ENCODE data around the gene CHD9NB. TPM values are rescaled to one million over a fixed set of nuclear protein-coding genes. Genes with fewer than 3 reads are reported as not detected.
"Not testable (repeated sequence)": the region's sequence is repeated elsewhere in the genome, so short reads cannot be mapped to it uniquely, and the experiment has no call there.

CHD9NB gene
- total RNA-seq, 1 experiment from 2014 or later: 0.40 TPM

DNA sequence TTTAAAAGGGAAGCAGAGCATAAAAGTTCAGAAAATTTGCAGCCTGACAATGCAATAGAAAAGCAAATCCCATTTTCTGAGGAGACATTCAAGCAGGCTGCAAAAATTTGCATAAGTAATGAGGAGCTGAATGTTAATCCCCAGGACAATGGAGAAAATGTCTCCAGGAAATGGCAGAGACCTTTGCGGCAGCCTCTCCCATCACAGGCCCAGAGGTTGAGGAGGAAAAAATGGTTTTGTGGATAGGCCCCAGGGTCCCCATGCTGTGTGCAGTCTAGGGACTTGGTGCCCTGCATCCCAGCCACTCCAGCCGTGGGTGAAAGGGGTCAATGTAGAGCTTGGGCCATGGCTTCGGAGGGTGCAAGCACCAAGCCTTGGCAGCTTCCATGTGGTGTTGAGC, 21.6 kb upstream of the CHD9NB start:
- H3K36me3 ChIP-seq (ENCODE audit: low read depth, low read length); H3K4me3 ChIP-seq (ENCODE audit: low read length); DNase-seq; ATAC-seq; POLR2A ChIA-PET (ENCODE audit: unreplicated experiment); H3K27ac ChIP-seq (ENCODE audit: low read length); intact Hi-C loops (cut with micrococcal nuclease); H3K9ac ChIP-seq (ENCODE audit: low read length); BruUV-seq (replicated peaks); H2AFZ ChIP-seq (ENCODE audit: low read length); H3K9me2 ChIP-seq (replicated peaks; ENCODE audit: low read length); H3K4me1 ChIP-seq (ENCODE audit: insufficient read depth, low read length); H3K9me3 ChIP-seq (ENCODE audit: low read length); H3F3A ChIP-seq (ENCODE audit: low read length, unreplicated experiment); CTCF ChIA-PET; H3K27me3 ChIP-seq (ENCODE audit: low read length); H4K20me1 ChIP-seq (ENCODE audit: low read length); H3K4me2 ChIP-seq (ENCODE audit: low read length); H3K79me2 ChIP-seq (ENCODE audit: low read length): not testable (repeated sequence)

DNA sequence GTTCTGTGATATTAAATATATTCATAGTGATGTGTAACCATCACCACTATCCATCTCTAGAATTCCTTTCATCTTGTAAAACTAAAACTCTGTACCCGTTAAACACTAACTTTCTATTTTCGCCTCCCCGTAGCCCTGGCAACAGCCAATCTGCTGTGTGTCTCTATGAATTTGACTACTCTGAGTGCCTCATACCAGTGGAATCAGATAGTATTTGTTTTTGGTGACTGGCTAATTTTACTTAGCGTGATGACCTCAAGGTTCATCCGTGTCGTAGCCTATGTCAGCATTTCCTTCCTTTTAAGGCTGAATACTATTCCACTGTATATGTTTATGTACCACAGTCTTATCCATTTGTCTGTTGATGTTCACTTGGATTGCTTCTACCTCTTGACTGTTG, 20.3 kb upstream of the CHD9NB start:
- Histone ChIP-seq H3K4me1 (ENCODE audit: insufficient read depth, low read length) (no peaks in the 10 kb centered on the region), H3K9me3 (ENCODE audit: low read length) (no peaks in the 10 kb centered on the region), H3K27ac (ENCODE audit: low read length) (no peak overlapping the region), H3K4me3 (ENCODE audit: low read length) (no peak overlapping the region), H3K9me2 (replicated peaks; ENCODE audit: low read length) (no peaks in the 10 kb centered on the region), H3F3A (ENCODE audit: low read length, unreplicated experiment) (no peaks in the 10 kb centered on the region), H4K20me1 (ENCODE audit: low read length) (no peaks in the 10 kb centered on the region), H3K27me3 (ENCODE audit: low read length) (no peaks in the 10 kb centered on the region), H3K9ac (ENCODE audit: low read length) (no peak overlapping the region), H3K36me3 (ENCODE audit: low read depth, low read length) (no peaks in the 10 kb centered on the region; the same call in none of the 2 replicates), H2AFZ (ENCODE audit: low read length) (no peak overlapping the region), H3K4me2 (ENCODE audit: low read length) (no peak overlapping the region), H3K79me2 (ENCODE audit: low read length) (no peaks in the 10 kb centered on the region; the same call in 1 of the 2 replicates)
- ChIA-PET CTCF (no interaction called here), POLR2A (ENCODE audit: unreplicated experiment) (no interaction called here)
- TF ChIP-seq EZH2 (IDR thresholded peaks at IDR 0.05; ENCODE audit: low read length, unreplicated experiment) (no peak), EZH2phosphoT487 (IDR thresholded peaks at IDR 0.05; ENCODE audit: borderline replicate concordance, low read length) (no peak)
- TF ChIP-seq, protein P1, sequence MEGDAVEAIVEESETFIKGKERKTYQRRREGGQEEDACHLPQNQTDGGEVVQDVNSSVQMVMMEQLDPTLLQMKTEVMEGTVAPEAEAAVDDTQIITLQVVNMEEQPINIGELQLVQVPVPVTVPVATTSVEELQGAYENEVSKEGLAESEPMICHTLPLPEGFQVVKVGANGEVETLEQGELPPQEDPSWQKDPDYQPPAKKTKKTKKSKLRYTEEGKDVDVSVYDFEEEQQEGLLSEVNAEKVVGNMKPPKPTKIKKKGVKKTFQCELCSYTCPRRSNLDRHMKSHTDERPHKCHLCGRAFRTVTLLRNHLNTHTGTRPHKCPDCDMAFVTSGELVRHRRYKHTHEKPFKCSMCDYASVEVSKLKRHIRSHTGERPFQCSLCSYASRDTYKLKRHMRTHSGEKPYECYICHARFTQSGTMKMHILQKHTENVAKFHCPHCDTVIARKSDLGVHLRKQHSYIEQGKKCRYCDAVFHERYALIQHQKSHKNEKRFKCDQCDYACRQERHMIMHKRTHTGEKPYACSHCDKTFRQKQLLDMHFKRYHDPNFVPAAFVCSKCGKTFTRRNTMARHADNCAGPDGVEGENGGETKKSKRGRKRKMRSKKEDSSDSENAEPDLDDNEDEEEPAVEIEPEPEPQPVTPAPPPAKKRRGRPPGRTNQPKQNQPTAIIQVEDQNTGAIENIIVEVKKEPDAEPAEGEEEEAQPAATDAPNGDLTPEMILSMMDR (conservative IDR thresholded peaks at IDR 0.05; ENCODE audit: low read depth, low read length): no peak
- intact Hi-C loops (cut with micrococcal nuclease): no loop called here
- ATAC-seq (no peak), DNase-seq (no peak)
- no TSS peak for BruUV-seq (replicated peaks)

DNA sequence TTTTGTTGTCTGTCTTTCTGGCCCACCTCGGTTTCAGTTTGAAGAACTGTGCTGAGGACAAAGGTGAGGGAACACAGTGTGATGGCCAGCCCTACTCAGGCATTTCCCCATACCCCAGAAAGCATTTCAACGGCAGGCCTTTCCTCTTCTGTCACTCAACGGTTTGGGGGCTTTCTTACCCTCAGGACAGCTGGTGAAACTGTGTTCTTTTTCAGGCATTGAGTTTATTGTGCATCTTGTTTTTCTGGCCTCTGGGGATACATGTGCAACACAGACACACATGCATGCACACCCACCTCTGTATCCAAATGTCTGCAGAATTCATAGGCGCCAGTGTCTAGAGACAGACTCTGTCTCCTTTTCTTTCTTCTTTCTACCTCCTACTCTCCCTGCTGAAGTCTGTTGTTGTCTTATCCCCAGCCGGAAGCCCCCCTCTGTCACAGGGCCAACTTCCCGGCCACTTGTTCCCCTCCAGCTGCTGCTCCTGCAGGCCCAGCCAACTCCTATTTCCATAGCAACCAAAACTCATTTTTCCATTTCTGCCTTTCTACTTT, 19.1 kb upstream of the CHD9NB start:
- TF ChIP-seq EZH2phosphoT487 (IDR thresholded peaks at IDR 0.05; ENCODE audit: borderline replicate concordance, low read length) (no peak), EZH2 (IDR thresholded peaks at IDR 0.05; ENCODE audit: low read length, unreplicated experiment) (no peak)
- TF ChIP-seq, protein P1 (conservative IDR thresholded peaks at IDR 0.05; ENCODE audit: low read depth, low read length): no peak

More for the DNA sequence above, 19.1 kb upstream of the CHD9NB start:
- no peak overlapping the region for H3K4me2 ChIP-seq (ENCODE audit: low read length)
- no peaks in the 10 kb centered on the region for H3K4me1 ChIP-seq (ENCODE audit: insufficient read depth, low read length)
- ATAC-seq (no peak), DNase-seq (no peak)
- no peaks in the 10 kb centered on the region for H4K20me1 ChIP-seq (ENCODE audit: low read length)
- H3K4me3 ChIP-seq (ENCODE audit: low read length): no peak overlapping the region
- H3K36me3 ChIP-seq (ENCODE audit: low read depth, low read length): no peaks in the 10 kb centered on the region; the same call in none of the 2 replicates
- no peak overlapping the region for H3K9ac ChIP-seq (ENCODE audit: low read length)
- intact Hi-C loops (cut with micrococcal nuclease): no loop called here
- no peak overlapping the region for H2AFZ ChIP-seq (ENCODE audit: low read length)
- H3F3A ChIP-seq (ENCODE audit: low read length, unreplicated experiment): no peaks in the 10 kb centered on the region
- no TSS peak for BruUV-seq (replicated peaks)
- ChIA-PET POLR2A (ENCODE audit: unreplicated experiment) (no interaction called here), CTCF (no interaction called here)
- H3K79me2 ChIP-seq (ENCODE audit: low read length): no peaks in the 10 kb centered on the region; the same call in 1 of the 2 replicates
- no peaks in the 10 kb centered on the region for H3K27me3 ChIP-seq (ENCODE audit: low read length)
- no peaks in the 10 kb centered on the region for H3K9me3 ChIP-seq (ENCODE audit: low read length)
- H3K27ac ChIP-seq (ENCODE audit: low read length): no peak overlapping the region
- H3K9me2 ChIP-seq (replicated peaks; ENCODE audit: low read length): no peaks in the 10 kb centered on the region

Measured in PC-3 (cell line).